ENCODE results near the gene C8A.

C8A gene

GRCh38 chr1:56965191-56965590, 110.6 kb downstream of the C8A start:
- no peak for DNase-seq (ENCODE audit: low read depth in 1 of 2, low spot score in 1 of 2)

DNA sequence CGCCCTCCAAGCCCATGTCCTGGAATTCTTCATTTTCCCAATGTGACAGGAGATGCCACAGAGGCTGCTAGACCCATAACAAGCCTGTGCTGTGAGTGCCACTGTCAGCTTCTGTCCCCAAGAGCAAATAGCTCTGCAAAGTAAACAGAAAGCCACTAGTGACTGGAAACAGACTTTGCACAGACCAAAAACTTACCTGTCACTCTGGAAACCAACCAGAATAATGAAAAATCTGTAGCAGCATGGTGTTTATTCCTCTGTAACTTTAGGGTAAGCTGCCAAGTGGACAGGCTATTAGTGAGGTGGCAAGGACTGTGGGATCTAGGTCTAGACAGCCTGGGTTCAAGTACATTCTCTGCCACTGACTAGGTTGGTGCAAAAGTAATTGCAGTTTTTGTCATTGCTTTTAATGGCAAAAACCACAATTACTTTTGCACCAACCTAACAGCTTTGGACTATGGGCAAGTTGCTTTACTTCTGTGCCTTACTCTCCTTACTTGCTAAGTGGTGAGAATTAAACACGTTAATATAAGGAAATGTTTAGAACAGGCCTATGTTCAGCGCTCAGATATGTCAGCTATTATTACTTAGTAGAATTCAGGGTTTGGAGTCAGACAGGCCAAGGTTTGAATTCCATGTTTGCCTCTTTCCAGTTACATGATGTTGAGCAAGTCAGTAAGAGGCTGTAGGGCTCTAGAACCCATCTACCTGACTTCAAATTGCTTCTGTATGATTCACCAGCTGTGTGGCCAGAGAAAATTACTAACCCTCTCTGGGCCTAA, 111.5 kb downstream of the C8A start, which contains the start of gene C8B:
C8B (minus strand) TSS at position 100 of the 782 bp plus-strand sequence; CDS start at position 33, 67 bp downstream.
- no peak for DNase-seq (ENCODE audit: low read depth in 1 of 2, low spot score in 1 of 2)

DNA sequence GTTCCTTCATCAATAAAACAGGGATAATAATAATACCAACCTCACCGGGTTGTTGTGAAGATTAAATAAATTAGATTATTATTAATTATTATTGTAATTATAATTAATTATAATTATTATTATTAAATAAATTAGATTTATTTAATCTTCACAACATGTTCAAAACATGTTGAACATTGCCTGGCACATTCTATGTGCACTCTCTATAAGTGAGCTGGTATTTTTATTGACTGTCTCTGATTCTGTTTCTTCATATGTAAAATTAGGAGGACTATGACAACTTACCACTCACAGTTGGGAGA, 112.1 kb downstream of the C8A start:
- DNase-seq (ENCODE audit: low read depth in 1 of 2, low spot score in 1 of 2): no peak

DNA sequence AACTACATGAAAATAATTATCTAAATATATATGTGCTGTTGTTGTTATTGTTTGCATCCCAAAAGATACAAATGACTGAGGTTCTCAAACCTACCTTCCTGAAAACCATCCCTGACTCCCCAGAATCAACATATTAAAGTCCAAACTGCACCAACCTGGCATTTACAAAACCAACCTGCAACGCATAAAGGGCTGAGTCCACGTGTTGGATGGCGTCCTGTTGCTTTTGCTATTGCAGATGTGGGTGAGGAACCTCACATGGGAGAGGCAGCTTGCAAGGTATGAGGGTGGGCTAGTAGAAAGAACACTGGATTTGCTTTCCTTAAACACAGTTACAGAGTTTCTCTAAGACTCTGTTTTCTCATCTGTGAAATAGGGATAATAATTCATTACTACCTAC, 112.8 kb downstream of the C8A start:
- DNase-seq (ENCODE audit: low read depth in 1 of 2, low spot score in 1 of 2): no peak
